ENCODE measurements around the gene INCA1.

The INCA1 gene

GRCh38 chr17:4998027-4998731 is 857 bp upstream of the INCA1 start:
- DNase-seq (ENCODE audit: low read depth) = no peak
- no peak for TF ChIP-seq CTCF (IDR thresholded peaks at IDR 0.05; ENCODE audit: low read depth, low read length, missing control alignments)
- H3K4me3 ChIP-seq (ENCODE audit: low read depth, low read length) = peak overlapping the region; percentile 67

- no peak overlapping the region for H3K4me3 ChIP-seq (ENCODE audit: low read depth, low read length)
- no peak for TF ChIP-seq CTCF (IDR thresholded peaks at IDR 0.05; ENCODE audit: low read depth, low read length, missing control alignments)
- DNase-seq (ENCODE audit: low read depth) = no peak
Observed at GRCh38 chr17:4994081-4994595, 3.2 kb downstream of the INCA1 start.

GRCh38 chr17:4987767-4988567 is 9.4 kb downstream of the INCA1 start:
- DNase-seq (ENCODE audit: low read depth) = no peak
- H3K4me3 ChIP-seq (ENCODE audit: low read depth, low read length) = peak overlapping the region; percentile 97
- no peak for TF ChIP-seq CTCF (IDR thresholded peaks at IDR 0.05; ENCODE audit: low read depth, low read length, missing control alignments)

- DNase-seq (ENCODE audit: low read depth) = no peak
- peak within 1 kb of the TSS; percentile 97 for H3K4me3 ChIP-seq (ENCODE audit: low read depth, low read length)
Observed at GRCh38 chr17:4986951-4987766, 10.2 kb downstream of the INCA1 start, which contains the start of gene CAMTA2. Gene CAMTA2, minus strand, starts transcription at chr17:4987675. Its CDS starts 1,453 bp downstream, at chr17:4986222.

GRCh38 chr17:4986403-4986802 is 10.9 kb downstream of the INCA1 start:
- no peak for TF ChIP-seq CTCF (IDR thresholded peaks at IDR 0.05; ENCODE audit: low read depth, low read length, missing control alignments)
- peak overlapping the region; percentile 97 for H3K4me3 ChIP-seq (ENCODE audit: low read depth, low read length)
- DNase-seq (ENCODE audit: low read depth) = no peak

More at GRCh38 chr17:4986951-4987766, 10.2 kb downstream of the INCA1 start, which contains the start of gene CAMTA2:
- TF ChIP-seq CTCF (IDR thresholded peaks at IDR 0.05; ENCODE audit: low read depth, low read length, missing control alignments) = peak; percentile 71

- TF ChIP-seq CTCF (IDR thresholded peaks at IDR 0.05; ENCODE audit: low read depth, low read length, missing control alignments) = no peak
- H3K4me3 ChIP-seq (ENCODE audit: low read depth, low read length) = no peak overlapping the region
- no peak for DNase-seq (ENCODE audit: low read depth)
Observed at GRCh38 chr17:4982305-4982704, 15.0 kb downstream of the INCA1 start.
